ENCODE results near the gene ARPP21.
"Not testable (repeated sequence)": the region's sequence is repeated elsewhere in the genome, so short reads cannot be mapped to it uniquely, and the experiment has no call there.

The ARPP21 gene

GRCh38 chr3:35776346-35776745, 137.0 kb downstream of the ARPP21 start:
- FAIRE-seq: no peak
- DNase-seq (ENCODE audit: insufficient read length, low spot score): no peak

- FAIRE-seq (no peak), DNase-seq (ENCODE audit: insufficient read length, low spot score) (no peak)
These were observed 137.7 kb downstream of the ARPP21 start for GRCh38 chr3:35777065-35777464.

- no peak for DNase-seq (ENCODE audit: insufficient read length, low spot score)
- FAIRE-seq: no peak
These were observed 138.5 kb downstream of the ARPP21 start for GRCh38 chr3:35777563-35778554.

- FAIRE-seq (no peak), DNase-seq (ENCODE audit: insufficient read length, low spot score) (no peak)
These were observed 140.3 kb downstream of the ARPP21 start for GRCh38 chr3:35779611-35780010.

- DNase-seq (ENCODE audit: insufficient read length, low spot score) (no peak), FAIRE-seq (no peak)
These were observed 141.5 kb downstream of the ARPP21 start for GRCh38 chr3:35780800-35781199.

GRCh38 chr3:35781558-35781957, 142.2 kb downstream of the ARPP21 start:
- FAIRE-seq (no peak), DNase-seq (ENCODE audit: insufficient read length, low spot score) (no peak)

- DNase-seq (ENCODE audit: insufficient read length, low spot score) (no peak), FAIRE-seq (no peak)
These were observed 143.0 kb downstream of the ARPP21 start for GRCh38 chr3:35782355-35782754.

- FAIRE-seq (no peak), DNase-seq (ENCODE audit: insufficient read length, low spot score) (no peak)
These were observed 144.8 kb downstream of the ARPP21 start for GRCh38 chr3:35784169-35784568.

- DNase-seq (ENCODE audit: insufficient read length, low spot score) (no peak), FAIRE-seq (no peak)
These were observed 146.0 kb downstream of the ARPP21 start for GRCh38 chr3:35785234-35785888.

GRCh38 chr3:35787936-35788335, 148.6 kb downstream of the ARPP21 start:
- no peak for DNase-seq (ENCODE audit: insufficient read length, low spot score)
- no peak for FAIRE-seq

GRCh38 chr3:35789042-35789831, 149.9 kb downstream of the ARPP21 start:
- no peak for DNase-seq (ENCODE audit: insufficient read length, low spot score)
- no peak for FAIRE-seq

- FAIRE-seq: no peak
These were observed 151.4 kb downstream of the ARPP21 start for GRCh38 chr3:35790764-35791163.

GRCh38 chr3:35793667-35794066, 154.3 kb downstream of the ARPP21 start:
- FAIRE-seq: no peak
- DNase-seq (ENCODE audit: insufficient read length, low spot score): no peak

More at GRCh38 chr3:35790764-35791163, 151.4 kb downstream of the ARPP21 start:
- DNase-seq (ENCODE audit: insufficient read length, low spot score): no peak

GRCh38 chr3:35800960-35801459, 161.7 kb downstream of the ARPP21 start:
- FAIRE-seq (no peak), DNase-seq (ENCODE audit: insufficient read length, low spot score) (no peak)

- DNase-seq (ENCODE audit: insufficient read length, low spot score) (no peak), FAIRE-seq (no peak)
These were observed 175.2 kb downstream of the ARPP21 start for GRCh38 chr3:35814531-35814930.

- FAIRE-seq; DNase-seq (ENCODE audit: insufficient read length, low spot score): not testable (repeated sequence)
These were observed 176.5 kb downstream of the ARPP21 start for GRCh38 chr3:35815796-35816195.

- no peak for DNase-seq (ENCODE audit: insufficient read length, low spot score)
- no peak for FAIRE-seq
These were observed 177.9 kb downstream of the ARPP21 start for GRCh38 chr3:35817216-35817615.

- DNase-seq (ENCODE audit: insufficient read length, low spot score) (no peak), FAIRE-seq (no peak)
These were observed 192.8 kb downstream of the ARPP21 start for GRCh38 chr3:35832140-35832571.
